COLO829 (cell line): ENCODE measurements around the gene TMEM259.

Source experiments
- DNase-seq: peaks from one replicate; pipeline ENCODE4 v3.0.0; 2012; ENCODE audit warnings: low spot score

The TMEM259 gene

DNA sequence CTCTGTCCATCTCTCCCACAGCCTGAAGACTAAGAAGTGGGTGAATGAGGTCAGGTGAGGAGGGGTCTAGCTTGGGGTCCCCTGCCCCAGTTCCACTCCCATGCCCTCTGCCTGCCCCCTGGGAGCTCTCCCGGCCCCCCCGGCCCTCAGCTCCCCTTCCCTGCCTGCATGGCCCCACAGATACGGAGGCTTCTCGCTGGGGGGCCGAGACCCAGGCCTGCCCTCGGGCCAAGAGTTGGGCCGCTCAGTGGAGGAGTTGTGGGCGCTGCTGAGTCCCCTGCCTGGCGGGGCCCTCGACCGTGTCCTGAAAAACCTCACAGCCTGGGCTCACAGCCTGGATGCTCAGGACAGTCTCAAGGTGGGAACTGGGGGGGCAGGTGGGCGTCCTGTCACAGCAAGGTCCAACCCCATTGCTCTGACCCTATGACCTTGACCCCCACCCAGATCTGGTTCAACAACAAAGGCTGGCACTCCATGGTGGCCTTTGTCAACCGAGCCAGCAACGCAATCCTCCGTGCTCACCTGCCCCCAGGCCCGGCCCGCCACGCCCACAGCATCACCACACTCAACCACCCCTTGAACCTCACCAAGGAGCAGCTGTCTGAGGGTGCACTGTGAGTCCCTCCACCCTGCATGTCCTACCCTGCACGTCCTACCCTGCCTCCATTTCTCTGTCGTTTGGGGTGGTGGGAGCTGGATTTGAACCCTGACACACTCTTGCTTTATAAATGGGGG, 35.1 kb upstream of the TMEM259 start:
- no peak for DNase-seq

DNA sequence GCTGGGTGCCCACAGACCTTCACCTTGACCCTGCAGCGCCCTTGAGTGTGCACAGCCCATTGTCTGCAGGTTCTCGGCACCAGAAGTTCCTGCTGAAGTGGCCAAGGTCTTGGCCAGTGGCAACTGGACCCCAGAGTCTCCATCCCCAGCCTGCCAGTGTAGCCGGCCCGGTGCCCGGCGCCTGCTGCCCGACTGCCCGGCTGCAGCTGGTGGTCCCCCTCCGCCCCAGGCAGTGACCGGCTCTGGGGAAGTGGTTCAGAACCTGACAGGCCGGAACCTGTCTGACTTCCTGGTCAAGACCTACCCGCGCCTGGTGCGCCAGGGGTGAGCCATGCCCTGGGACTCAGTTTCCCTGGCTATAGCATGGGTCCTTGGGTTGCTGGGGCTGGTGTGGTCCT, 34.1 kb upstream of the TMEM259 start:
- no peak for DNase-seq

DNA sequence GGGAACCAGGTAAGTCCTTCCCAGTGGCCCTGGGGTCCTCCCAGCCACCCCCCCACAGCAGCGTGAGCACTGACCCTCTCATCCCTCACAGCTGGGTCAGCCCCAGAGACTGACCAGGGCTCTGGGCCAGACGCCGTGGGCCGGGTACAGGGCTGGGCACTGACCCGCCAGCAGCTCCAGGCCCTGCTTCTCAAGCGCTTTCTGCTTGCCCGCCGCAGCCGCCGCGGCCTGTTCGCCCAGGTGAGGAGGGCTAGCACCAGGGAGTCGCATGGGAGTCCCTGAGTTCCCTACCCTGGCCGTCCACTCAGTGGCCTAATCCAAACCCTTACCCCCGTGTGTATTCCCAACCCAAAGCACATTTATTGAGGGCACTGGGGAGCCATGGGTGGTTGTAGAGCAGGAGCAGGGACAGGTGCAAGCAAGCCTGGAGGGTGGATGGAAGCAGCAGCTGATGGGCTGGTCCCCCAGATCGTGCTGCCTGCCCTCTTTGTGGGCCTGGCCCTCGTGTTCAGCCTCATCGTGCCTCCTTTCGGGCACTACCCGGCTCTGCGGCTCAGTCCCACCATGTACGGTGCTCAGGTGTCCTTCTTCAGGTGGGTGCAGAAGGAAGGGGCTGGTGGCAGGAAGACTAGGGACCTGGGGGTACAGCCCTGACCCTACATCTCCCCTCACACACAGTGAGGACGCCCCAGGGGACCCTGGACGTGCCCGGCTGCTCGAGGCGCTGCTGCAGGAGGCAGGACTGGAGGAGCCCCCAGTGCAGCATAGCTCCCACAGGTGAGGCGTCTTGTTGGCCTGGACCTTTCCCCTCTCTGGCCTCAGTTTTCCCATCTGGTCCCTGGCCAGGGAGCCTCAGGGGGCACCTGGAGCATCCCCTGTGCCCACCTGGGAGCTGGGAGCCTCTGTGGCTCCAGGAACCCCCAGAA, 33.4 kb upstream of the TMEM259 start:
- no peak for DNase-seq

DNA sequence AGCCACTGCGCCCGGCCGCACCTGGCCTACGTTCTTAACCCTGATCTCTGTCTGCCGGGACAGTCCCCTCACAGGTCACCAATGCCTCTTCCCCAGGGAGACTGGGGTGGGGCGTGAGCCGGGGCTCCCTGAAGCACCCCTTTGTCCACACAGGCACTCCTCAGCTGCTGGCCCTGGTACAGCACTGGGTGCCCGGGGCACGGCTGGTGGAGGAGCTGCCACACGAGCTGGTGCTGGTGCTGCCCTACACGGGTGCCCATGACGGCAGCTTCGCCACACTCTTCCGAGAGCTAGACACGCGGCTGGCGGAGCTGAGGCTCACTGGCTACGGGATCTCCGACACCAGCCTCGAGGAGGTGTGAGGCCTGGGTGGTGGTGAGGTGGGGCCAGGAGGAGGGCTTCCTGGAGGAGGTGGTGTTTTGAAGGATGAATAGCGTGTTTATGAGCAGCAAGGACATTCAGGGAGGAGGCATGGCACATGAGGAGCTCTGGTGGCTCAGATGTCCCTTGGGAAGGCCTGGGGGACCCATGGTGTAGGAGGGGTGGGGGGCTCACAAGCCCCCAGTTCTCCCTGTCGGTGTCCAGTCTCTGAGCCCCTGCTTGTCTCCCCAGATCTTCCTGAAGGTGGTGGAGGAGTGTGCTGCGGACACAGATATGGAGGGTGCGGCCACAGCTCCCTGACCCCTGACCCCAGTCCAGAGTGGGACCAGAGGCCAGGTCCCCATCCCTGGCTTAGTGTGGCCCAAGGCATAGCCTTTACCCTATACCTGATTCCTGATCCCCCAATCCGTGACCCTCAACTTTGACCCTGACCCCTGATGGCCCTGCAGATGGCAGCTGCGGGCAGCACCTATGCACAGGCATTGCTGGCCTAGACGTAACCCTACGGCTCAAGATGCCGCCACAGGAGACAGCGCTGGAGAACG, 32.5 kb upstream of the TMEM259 start:
- no peak for DNase-seq

DNA sequence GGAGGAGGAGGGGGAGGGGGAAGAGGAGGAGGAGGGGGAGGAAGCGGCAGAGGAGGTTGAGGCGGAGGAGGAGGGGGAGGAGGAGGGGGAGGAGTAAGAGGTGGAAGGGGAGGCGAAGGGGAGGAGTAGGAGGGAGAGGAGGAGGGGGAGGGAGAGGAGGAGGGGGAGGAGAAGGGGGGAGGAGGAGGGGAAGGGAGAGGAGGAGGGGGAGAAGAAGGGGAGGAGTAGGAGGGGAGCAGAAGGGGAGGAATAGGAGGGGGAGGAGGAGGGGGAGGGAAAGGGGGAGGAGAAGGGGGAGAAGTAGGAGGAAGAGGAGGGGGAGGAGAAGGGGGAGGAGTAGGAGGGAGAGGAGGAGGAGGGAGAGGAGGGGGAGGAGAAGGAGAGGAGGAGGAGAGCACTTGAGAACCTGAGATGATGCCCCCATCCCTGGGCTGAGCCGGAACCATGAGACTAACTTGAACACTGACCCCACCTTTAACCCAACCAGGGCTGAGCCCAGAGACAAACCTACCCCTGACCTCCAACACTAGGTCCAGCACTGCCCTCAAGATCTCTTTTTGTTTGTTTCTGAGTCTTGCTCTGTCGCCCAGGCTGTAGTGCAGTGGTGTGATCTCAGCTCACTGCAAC, 31.5 kb upstream of the TMEM259 start:
- no peak for DNase-seq

DNA sequence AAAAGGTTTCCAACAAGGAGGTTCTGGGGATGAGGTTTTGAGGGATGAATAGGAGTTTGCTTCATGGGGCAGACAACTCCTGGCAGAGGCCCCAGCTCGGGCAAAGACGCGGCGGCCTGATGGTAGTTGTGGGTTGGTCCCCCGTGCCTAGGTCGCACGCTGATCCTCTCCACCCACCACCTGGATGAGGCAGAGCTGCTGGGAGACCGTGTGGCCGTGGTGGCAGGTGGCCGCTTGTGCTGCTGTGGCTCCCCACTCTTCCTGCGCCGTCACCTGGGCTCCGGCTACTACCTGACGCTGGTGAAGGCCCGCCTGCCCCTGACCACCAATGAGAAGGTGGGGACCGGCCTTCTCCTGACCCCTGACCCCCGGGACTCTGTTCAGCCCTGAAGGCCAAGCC, 30.9 kb upstream of the TMEM259 start:
- DNase-seq: no peak

DNA sequence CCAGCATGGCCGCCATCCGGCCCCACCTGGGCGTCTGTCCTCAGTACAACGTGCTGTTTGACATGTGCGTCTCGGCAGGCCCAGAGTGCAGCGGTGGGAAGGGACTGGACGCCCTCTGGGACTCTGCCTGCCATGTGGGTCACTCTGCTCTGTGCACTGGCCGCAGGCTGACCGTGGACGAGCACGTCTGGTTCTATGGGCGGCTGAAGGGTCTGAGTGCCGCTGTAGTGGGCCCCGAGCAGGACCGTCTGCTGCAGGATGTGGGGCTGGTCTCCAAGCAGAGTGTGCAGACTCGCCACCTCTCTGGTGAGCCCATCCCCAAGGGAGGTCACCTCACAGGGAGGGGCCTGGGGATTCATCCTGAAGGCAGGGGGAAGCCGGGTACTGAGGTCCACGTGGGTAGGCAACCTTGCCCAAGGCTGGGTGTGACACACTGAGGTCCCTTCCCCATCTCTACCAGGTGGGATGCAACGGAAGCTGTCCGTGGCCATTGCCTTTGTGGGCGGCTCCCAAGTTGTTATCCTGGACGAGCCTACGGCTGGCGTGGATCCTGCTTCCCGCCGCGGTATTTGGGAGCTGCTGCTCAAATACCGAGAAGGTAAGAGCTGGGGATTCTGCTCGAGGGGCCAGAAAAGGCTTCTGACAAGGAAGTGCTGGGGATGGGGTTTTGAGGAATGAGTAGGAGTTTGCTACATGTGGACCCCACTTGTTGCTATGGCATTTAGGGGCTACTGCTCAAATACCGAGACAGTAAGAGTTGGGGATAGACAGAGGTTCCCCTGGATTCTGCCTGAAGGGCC, 30.3 kb upstream of the TMEM259 start:
- no peak for DNase-seq

DNA sequence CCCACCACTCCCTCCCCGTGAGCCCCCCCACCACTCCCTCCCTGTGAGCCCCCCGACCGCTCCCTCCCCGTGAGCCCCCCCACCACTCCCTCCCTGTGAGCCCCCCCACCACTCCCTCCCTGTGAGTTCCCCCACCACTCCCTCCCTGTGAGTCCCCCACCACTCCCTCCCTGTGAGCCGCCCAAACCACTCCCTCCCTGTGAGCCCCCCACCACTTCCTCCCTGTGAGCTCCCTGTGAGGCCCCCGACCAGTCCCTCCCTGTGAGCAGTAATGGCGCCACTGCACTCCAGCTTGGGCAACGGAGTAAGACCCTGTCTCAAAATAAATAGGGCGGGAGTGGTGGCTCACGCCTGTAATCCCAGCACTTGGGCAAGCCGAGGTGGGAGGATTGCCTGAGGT, 28.9 kb upstream of the TMEM259 start:
- DNase-seq: no peak

DNA sequence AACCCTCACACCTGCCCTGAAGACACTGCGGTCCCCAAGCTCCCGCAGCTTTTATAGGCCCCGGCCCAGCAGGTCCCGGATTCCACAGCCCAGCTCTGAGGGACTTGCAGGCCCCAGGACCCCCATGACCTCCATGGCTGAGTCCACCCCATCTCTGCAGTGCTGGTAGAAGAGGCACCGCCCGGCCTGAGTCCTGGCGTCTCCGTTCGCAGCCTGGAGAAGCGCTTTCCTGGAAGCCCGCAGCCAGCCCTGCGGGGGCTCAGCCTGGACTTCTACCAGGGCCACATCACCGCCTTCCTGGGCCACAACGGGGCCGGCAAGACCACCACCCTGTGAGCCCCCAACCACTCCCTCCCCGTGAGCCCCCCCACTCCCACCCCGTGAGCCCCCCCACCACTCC, 28.2 kb upstream of the TMEM259 start:
- DNase-seq: no peak

DNA sequence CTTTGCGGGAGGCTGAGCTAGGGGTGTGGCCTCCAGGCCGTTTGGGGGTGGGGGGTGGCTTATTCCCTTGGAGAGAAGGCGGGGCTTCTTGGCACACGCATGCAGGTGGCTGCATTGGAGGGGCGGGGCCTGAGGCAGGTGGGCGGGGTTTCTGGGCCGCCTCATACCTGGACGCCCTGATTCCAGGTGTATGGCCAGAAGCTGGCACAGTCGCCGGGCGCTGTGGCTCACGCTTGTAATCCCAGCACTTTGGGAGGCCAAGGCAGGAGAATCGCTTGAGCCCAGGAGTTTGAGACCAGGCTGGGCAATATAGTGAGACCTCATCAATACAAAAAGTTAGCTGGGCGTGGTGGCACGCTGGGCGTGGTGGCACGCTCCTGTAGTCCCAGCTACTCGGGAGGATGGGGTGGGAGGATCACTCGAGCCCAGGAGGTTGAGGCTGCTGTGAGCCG, 26.8 kb upstream of the TMEM259 start:
- no peak for DNase-seq

DNA sequence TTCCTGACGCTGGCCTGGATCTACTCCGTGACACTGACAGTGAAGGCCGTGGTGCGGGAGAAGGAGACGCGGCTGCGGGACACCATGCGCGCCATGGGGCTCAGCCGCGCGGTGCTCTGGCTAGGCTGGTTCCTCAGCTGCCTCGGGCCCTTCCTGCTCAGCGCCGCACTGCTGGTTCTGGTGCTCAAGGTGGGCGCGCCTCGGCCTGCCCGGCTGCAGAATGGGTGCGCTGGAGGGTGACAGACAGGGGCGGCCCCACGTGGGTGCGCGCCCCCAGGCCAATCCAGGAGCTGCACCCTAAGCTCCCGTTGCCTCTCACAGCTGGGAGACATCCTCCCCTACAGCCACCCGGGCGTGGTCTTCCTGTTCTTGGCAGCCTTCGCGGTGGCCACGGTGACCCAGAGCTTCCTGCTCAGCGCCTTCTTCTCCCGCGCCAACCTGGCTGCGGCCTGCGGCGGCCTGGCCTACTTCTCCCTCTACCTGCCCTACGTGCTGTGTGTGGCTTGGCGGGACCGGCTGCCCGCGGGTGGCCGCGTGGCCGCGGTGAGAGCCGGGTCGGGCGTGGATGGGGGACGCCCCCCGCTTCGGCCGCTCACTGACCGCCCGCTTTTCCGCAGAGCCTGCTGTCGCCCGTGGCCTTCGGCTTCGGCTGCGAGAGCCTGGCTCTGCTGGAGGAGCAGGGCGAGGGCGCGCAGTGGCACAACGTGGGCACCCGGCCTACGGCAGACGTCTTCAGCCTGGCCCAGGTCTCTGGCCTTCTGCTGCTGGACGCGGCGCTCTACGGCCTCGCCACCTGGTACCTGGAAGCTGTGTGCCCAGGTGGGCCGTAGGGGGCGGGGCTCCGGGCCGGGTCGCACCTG, 26.1 kb upstream of the TMEM259 start:
- no peak for DNase-seq

DNA sequence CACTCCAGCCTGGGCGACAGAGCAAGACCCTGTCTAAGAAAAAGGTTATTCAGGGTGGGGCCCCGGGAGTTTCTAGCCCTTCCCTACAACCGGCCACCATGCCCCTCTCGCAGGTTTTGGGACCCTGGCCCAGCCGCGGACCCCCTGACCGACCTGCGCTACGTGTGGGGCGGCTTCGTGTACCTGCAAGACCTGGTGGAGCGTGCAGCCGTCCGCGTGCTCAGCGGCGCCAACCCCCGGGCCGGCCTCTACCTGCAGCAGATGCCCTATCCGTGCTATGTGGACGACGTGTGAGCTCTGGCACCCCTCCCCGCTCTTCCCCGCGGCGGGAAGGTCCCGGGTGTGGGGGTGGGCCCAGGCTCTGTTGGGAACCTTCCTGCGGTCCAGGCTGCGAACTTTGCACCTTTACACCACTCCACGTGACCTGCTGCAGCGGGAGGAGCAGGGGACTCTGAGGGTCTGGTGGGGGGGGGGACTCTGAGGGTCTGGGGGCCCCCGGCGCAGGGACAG, 25.2 kb upstream of the TMEM259 start:
- DNase-seq: no peak

DNA sequence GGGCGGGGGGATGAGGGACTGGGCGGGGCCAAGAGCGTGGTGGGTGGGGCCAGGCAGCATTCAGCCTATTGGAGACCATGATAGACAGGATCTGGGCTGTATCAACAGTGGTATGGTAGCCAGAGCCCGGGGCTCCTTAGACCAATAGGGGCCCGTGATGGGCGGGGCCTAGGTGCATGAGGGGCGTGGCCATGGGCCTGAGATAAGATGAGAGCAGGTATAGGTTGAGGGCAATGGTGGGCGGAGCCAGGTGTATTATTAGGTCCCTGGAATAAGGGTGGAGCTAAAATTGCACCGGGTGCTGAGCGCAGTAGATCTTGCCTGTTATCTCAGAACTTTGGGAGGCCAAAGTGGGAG, 24.3 kb upstream of the TMEM259 start:
- peak; percentile 63 for DNase-seq

DNA sequence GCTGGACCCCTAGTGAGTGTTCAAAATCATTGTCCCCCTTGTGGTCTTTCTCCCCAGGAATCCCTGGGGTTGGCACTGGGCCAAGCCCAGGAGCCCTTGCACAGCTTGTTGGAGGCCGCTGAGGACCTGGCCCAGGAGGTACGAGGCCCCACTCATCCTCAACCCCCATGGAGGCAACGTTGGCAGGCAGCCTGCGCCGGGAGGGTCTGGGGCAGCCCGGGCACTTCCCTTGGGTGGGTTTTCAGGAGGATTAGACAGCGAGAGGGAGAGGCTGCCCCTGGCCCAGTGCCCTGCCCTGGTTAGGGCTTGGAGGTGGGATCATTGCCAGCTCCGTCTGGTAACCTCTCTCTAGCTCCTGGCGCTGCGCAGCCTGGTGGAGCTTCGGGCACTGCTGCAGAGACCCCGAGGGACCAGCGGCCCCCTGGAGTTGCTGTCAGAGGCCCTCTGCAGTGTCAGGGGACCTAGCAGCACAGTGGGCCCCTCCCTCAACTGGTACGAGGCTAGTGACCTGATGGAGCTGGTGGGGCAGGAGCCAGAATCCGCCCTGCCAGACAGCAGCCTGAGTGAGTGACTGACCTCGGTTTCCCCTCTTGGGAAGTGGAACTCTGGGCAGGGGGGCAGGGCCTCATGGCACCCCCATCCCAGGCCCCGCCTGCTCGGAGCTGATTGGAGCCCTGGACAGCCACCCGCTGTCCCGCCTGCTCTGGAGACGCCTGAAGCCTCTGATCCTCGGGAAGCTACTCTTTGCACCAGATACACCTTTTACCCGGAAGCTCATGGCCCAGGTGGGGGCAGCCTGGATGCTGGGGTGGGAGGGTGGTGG, 22.0 kb upstream of the TMEM259 start:
- no peak for DNase-seq

DNA sequence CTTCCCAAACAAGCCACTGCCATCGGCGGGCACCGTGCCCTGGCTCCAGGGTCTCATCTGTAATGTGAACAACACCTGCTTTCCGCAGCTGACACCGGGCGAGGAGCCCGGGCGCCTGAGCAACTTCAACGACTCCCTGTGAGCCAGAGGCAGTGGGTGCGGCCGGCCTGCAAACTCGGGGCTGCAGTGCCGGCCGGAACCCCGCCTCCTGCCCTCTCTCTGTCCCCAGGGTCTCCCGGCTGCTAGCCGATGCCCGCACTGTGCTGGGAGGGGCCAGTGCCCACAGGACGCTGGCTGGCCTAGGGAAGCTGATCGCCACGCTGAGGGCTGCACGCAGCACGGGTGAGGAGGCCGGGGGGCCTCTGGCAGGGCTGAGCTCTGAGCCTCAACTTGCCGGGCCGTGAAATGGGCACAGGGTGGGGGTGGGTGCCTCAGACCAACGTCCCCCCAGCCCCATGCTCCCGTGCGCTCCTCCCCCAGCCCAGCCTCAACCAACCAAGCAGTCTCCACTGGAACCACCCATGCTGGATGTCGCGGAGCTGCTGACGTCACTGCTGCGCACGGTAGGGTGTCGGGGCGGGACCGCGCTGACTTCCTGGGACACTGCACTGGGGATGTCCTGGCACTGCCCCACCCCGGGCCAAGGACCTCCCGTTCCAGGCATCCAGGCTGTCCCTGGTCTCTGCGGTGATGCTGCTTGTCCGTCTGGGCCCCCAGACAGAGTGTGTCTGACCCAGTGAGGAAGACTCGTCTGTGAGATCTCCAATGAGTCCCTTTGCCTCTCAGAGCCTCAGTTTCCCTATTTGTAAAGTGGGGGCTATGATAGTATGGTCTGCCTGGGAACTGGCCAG, 21.1 kb upstream of the TMEM259 start:
- no peak for DNase-seq

DNA sequence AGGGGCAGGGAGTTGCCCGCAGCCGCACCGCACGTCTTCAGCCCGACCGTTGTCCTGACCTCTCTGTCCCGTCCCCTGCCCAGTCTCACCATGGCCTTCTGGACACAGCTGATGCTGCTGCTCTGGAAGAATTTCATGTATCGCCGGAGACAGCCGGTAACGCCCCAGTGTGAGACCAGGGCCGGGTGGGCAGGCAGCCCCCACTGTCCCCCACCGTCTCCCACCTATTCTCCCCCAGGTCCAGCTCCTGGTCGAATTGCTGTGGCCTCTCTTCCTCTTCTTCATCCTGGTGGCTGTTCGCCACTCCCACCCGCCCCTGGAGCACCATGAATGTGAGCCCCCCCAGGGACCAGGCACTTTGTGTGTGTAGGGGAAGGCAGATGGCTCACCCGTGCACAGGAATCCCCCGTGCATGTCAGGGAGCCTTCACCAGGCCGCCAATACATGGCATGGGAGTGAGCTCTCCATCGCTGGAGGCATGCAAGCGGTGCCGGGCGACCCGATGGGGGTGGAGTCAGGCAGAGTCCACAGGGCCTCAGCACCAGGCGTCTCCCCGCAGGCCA, 20.4 kb upstream of the TMEM259 start:
- DNase-seq: no peak

DNA sequence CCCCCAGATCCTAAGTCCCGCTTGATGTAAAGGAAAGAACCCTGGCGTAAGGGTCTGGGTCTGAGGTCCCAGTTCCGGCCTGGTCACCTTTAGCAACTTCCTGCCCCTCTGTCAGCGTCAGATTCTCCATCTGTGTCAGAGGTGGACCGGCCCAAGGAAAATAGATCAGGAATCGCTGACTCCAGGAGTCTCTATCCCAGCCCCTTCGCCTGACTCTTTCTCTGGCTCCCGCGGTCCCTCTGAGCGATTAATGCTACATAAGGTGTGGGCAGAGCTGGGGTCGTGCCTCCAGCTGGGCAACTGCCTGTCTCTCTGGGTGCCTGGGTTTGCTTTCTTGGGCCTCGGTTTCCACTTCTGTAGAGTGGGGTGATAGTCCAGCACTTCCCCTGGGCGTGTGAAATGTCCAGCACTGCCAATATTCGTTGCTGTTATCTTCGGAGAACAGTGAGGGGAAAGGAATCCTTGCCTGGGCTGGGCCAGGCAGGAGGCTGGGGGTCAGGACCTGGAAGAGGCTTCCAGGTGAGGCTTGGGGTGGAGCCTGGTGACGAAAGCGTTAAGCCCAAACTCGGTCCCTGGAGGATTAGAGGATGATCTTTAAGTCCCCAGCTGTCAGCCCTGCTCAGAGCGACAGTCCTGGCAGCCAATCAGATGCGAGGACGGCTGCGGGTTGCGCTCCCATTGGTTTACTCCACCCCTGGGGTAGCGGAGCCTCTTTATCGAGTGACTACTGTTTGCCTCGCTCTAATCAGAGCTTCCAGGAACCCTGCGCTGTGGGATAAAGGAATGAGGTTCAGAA, 19.8 kb upstream of the TMEM259 start:
- peak; percentile 91 for DNase-seq
